SJSA1 (cell line): Measurements from ENCODE around the gene CDK5R2. TPM values are rescaled to one million over a fixed set of nuclear protein-coding genes. Genes with fewer than 3 reads are reported as not detected.
A peak's percentile ranks its signal among the peaks of the same experiment; 100 is the strongest.

ENCODE experiments used
- DNase-seq, 2 experiments: peaks; one replicate each; pipeline ENCODE4 v3.0.0-alpha.2; 2015 to 2020; ENCODE audit warnings: low spot score in 2 of 2, low read depth in 1 of 2
- H3K27ac ChIP-seq: fragments of 250-450 bp; sonication (Bioruptor Pico); 2 replicates; pipeline ENCODE4 v1.5.1; 2020; ENCODE audit warnings: mild to moderate bottlenecking, moderate library complexity
- H3K27me3 ChIP-seq: fragments of 250-450 bp; sonication (Bioruptor Pico); replicated peaks from 2 replicates; pipeline ENCODE4 v1.5.1; 2020; ENCODE audit warnings: mild to moderate bottlenecking, moderate library complexity
- H3K36me3 ChIP-seq: fragments of 250-450 bp; sonication (Bioruptor Pico); 2 replicates; pipeline ENCODE4 v1.5.1; 2020; ENCODE audit warnings: mild to moderate bottlenecking
- H3K4me1 ChIP-seq: fragments of 250-450 bp; sonication (Bioruptor Pico); replicated peaks from 2 replicates; pipeline ENCODE4 v1.6.1; 2021; ENCODE audit warnings: mild to moderate bottlenecking
- H3K4me3 ChIP-seq: fragments of 250-450 bp; sonication (Bioruptor Pico); 2 replicates; pipeline ENCODE4 v1.5.1; 2020; ENCODE audit warnings: mild to moderate bottlenecking
- H3K9me3 ChIP-seq: fragments of 250-450 bp; sonication (Bioruptor Pico); replicated peaks from 2 replicates; pipeline ENCODE4 v1.5.1; 2020; ENCODE audit warnings: mild to moderate bottlenecking
- total RNA-seq: library from RNA; depleted of rRNA; stranded (reverse); fragments of >200 nt; shearing (Covaris generic); gene quantifications from 2 replicates; pipeline ENCODE4 v1.2.3, GENCODE V29; 2014

CDK5R2 gene
- total RNA-seq, 1 experiment from 2014 or later, result not detected

DNA sequence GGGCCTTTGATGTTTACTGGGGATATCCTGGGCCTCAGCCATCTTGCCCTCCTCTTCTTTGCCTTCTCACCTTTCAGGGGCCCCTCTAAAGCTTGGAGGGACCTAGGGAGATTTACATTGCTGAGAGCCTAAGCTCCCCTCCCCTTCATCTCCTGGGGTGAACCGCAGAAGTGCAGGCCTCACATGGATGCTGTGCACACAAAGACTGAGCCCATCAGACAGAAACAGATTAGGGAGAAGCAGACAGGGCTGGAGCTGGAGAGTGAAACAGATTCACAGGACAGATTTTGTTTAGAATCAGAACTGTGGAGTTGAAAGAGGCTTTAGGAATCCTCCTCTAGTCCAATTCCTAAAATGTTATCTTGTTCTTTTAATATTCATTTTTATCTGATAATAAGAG is 3.4 kb upstream of the CDK5R2 start:
- DNase-seq, result no peak
- Histone ChIP-seq H3K27me3 (peaks cover 46% of the 10 kb centered on the region), H3K36me3 (no peaks in the 10 kb centered on the region), H3K4me3 (no peak overlapping the region), H3K4me1 (peaks cover 10% of the 10 kb centered on the region), H3K27ac (no peak overlapping the region), H3K9me3 (no peaks in the 10 kb centered on the region)

DNA sequence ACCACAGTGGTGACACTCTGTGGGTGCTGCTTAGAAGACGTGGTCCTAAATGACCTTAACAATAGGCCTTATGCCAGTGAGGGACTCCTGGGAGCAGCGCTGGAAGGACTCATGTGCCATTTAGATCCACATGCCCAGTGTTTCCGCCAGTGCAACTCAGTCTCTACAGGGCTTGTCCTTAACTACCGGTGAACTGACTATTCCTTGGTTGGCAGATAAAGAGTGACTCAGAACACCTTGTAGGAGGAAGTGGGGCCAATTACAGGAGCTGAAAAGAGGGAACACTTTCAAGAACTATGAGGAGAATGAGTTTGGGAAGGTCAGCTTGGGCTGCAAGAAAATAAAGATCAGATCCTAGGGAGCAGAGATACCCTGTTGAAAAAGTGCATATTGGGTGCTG is 1.8 kb upstream of the CDK5R2 start:
- Histone ChIP-seq H3K4me3 (no peak overlapping the region), H3K27ac (no peak overlapping the region), H3K4me1 (peaks cover 10% of the 10 kb centered on the region), H3K36me3 (no peaks in the 10 kb centered on the region), H3K9me3 (no peaks in the 10 kb centered on the region), H3K27me3 (peaks cover 59% of the 10 kb centered on the region)
- DNase-seq, result no peak

DNA sequence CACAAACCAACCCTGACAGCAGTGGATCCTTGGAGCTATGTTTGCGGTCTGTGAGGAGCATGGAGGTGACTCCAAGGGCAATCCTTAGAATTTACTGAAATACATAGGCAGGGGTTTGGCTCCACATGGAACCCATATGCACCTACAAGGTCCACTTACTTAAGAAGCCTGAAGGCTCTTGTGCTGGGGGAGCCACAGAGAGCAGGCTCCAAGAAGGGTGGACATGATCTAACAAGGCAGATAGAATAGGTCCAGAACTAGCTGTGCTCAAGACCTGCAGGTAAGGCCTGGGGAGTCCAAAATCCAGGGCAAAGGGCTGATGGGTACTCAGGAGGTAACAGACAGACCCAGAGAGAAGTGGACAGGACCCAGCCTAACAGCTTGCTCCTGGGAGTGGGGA is 1.2 kb upstream of the CDK5R2 start:
- DNase-seq, result no peak

DNA sequence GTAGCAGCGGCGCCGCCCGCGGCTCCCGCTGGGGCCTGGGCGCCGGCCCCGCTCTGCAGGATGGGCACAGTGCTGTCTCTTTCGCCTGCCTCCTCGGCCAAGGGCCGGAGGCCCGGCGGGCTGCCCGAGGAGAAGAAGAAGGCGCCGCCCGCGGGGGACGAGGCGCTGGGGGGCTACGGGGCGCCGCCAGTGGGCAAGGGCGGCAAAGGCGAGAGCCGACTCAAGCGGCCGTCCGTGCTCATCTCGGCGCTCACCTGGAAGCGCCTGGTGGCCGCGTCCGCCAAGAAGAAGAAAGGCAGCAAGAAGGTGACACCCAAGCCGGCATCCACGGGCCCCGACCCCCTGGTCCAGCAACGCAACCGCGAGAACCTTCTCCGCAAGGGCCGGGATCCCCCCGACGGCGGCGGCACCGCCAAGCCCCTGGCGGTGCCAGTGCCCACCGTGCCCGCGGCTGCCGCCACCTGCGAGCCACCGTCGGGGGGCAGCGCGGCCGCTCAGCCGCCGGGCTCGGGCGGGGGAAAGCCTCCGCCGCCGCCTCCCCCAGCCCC is 369 bp downstream of the CDK5R2 start:
- peaks cover 10% of the 10 kb centered on the region for H3K4me1 ChIP-seq
- no peaks in the 10 kb centered on the region for H3K9me3 ChIP-seq
- DNase-seq, result no peak
- H3K4me3 ChIP-seq, result peak overlapping the region; percentile 26
- H3K27me3 ChIP-seq, result peaks cover 73% of the 10 kb centered on the region
- no peaks in the 10 kb centered on the region for H3K36me3 ChIP-seq
- H3K27ac ChIP-seq, result no peak overlapping the region

More for the DNA sequence above, 1.2 kb upstream of the CDK5R2 start:
- Histone ChIP-seq H3K9me3 (no peaks in the 10 kb centered on the region), H3K36me3 (no peaks in the 10 kb centered on the region), H3K4me1 (peaks cover 10% of the 10 kb centered on the region), H3K27me3 (peaks cover 65% of the 10 kb centered on the region), H3K27ac (no peak overlapping the region), H3K4me3 (no peak overlapping the region)

DNA sequence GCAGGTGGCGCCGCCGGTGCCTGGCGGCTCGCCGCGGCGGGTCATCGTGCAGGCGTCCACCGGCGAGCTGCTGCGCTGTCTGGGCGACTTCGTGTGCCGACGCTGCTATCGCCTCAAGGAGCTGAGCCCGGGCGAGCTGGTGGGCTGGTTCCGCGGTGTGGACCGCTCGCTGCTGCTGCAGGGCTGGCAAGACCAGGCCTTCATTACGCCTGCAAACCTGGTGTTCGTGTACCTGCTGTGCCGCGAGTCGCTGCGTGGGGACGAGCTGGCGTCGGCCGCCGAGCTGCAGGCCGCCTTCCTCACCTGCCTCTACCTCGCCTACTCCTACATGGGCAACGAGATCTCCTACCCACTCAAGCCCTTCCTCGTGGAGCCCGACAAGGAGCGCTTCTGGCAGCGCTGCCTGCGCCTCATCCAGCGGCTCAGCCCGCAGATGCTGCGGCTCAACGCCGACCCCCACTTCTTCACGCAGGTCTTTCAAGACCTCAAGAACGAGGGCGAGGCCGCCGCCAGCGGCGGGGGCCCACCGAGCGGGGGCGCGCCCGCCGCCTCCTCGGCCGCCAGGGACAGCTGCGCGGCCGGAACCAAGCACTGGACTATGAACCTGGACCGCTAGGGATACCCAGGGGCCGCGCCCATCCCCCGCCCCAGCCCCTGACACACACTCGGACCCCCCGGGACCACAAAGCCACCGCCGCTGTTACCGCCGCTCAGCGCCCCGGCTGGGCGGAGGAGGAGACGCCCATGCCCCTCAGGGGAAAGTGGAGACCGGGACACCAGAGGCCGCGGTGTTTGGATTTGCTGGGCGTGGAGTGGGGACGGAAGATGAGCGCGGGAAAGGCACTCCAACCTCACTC is 1.1 kb downstream of the CDK5R2 start:
- H3K27ac ChIP-seq, result no peak overlapping the region
- no peak overlapping the region for H3K4me3 ChIP-seq
- H3K36me3 ChIP-seq, result no peaks in the 10 kb centered on the region
- peaks cover 74% of the 10 kb centered on the region for H3K27me3 ChIP-seq
- H3K9me3 ChIP-seq, result no peaks in the 10 kb centered on the region
- DNase-seq, result no peak
- H3K4me1 ChIP-seq, result peaks cover 10% of the 10 kb centered on the region

DNA sequence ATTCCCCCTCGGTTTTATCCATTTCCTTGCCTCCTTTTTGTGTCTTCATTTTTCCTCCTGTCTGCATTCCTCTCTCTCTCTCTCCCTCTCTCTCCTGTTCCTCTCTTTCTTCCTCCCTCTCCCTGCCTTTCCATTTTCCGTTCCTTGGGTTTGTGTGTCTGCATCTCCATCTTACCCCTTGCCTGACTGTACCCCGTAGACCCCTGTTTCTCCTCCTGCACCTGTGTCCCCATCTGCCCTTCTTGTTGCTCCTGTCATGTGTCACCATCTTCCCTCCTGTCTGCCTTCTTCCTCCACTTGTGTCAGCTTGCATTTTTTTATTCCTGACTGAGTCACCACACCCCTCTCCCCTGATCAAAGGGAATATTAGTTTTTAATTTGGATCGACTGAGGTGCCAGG is 1.8 kb downstream of the CDK5R2 start:
- no peak overlapping the region for H3K4me3 ChIP-seq
- H3K27me3 ChIP-seq, result peaks cover 78% of the 10 kb centered on the region
- H3K36me3 ChIP-seq, result no peaks in the 10 kb centered on the region
- H3K9me3 ChIP-seq, result no peaks in the 10 kb centered on the region
- H3K27ac ChIP-seq, result no peak overlapping the region
- H3K4me1 ChIP-seq, result peaks cover 10% of the 10 kb centered on the region
- DNase-seq, result no peak

DNA sequence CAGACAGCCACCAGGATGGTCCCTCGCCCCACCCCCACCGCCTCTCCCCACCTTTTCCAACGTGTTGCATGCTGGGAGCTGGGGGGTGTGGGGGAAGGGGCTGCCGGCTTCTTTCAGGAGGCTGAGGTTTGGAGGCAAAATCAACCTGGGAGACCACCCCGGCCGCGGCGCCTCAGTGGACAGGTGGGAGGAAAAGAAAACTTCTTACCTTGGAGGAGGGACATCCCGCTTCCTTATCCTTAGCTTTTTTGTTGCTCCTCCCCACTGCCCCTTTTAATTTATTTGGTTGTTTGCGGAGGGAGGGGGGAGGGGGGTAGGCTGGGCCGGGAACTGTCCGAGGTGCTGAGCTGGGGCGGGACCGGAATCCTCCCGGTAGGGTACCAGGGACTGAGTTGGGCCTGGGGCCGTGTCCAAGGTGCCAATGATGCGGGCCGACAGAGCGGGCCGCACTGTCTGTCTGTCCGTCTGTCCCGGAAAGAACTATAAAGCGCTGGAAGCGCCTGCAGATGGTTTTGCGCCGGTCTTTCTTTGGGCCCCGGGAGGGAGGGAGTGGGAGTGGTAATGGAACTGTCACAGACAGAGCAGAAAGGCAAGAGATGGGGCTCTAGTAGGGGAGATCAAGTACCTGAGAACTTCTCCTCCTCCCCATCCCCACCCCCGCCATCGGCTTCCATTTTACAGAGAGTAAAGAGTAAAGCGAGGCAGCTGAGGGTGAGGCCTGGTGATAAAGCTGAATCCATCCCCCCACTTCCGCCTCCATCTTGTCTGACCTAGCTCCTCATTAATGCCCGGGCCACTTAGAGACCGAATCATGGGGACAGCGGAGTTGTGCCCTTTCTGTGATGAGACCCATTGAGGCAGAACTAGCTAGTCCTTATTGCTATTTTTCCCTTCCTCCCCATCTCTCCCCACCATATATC is 2.4 kb downstream of the CDK5R2 start:
- Histone ChIP-seq H3K27ac (no peak overlapping the region), H3K4me3 (no peak overlapping the region), H3K27me3 (peaks cover 74% of the 10 kb centered on the region), H3K9me3 (no peaks in the 10 kb centered on the region), H3K4me1 (peaks cover 10% of the 10 kb centered on the region), H3K36me3 (no peaks in the 10 kb centered on the region)
- no peak for DNase-seq

DNA sequence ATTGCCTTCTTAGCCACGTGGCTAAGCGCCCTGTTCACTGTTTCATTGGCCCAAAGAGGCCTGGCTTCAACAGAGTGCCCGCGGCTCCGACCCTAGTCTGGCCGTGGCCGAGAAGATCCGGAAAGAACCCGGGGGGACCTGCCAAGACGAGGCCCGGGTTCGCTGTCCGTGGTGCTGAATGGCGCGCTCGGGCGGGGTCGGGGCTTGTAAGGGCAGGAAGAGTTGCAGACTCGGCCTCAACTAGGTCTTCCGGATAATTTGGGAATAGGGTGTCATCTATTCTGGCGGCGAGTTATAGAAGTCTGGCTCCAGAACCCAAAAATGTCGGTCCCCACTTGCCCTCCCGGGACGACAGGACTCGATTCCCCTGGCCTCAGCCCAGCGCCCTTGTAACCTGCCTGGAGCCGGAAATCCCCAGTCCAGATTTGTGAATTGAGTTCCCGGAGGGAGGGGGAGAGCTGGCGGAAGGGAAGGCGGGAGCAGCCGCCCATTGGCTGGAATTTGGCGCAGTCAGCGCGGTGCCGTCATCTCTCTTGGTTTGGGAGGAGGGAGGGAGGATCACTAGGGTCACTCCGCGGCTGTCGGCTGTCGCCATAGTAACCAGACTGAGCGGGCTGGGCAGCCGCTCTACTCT is 3.5 kb downstream of the CDK5R2 start:
- peaks cover 10% of the 10 kb centered on the region for H3K4me1 ChIP-seq
- no peak overlapping the region for H3K4me3 ChIP-seq
- H3K9me3 ChIP-seq, result no peaks in the 10 kb centered on the region
- no peaks in the 10 kb centered on the region for H3K36me3 ChIP-seq
- DNase-seq, result peak; percentile 24 to 59
- peaks cover 70% of the 10 kb centered on the region for H3K27me3 ChIP-seq
- H3K27ac ChIP-seq, result no peak overlapping the region

DNA sequence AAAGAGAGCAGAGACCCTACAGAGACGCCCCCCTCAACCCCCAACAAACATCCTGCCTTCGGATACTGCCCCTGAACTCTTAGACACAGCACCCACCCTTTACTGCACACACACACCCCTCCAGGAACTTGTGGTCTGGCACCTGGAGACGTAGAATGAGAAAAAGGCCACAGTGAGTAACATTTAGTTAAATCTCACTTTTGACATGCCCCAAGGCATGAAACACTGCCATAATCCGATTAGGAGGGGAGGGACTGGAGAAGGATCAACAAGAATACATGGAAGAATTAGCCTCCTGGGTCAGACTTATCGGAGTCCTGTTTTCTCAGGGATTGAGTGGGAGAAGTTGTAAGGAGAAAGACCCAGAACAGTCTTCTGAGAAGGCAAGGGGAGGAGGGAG is 4.1 kb downstream of the CDK5R2 start:
- Histone ChIP-seq H3K27me3 (peaks cover 70% of the 10 kb centered on the region), H3K4me3 (no peak overlapping the region), H3K9me3 (no peaks in the 10 kb centered on the region), H3K36me3 (no peaks in the 10 kb centered on the region), H3K27ac (no peak overlapping the region), H3K4me1 (peaks cover 10% of the 10 kb centered on the region)
- no peak for DNase-seq

DNA sequence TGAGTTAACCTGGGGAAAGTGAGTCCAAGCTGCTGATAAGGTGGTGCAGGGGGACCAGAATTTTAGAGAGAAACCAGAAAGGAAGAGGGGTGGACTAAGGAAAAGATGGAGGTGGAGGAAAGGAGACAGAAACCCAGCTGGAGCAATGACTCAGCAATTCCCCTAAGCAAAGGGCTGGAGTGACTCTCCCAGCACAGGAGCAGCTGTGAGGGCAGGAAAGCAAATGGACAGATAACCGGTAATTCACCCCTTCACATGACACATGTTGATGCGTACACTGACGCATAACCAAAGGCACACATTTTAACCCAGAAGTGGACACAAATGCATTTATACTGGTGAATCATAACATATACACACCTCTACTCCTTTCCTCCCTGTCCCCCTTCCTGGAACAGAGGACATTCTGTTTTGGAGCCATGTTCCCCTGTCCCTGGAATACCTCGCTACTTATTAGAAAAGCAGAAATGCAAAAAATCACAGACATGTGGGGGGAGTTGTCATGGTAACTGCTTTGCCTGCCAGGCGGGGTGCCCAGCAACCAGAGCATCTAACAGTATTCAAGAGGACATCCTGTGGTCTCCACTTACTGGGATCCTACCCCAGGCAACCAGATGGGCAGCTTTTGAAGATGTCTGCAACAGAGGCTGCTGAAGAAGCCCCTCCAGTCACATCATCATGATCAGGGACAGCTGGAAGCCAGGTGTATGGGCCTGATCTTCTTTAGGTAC is 4.7 kb downstream of the CDK5R2 start:
- Histone ChIP-seq H3K4me3 (no peak overlapping the region), H3K27ac (no peak overlapping the region), H3K27me3 (peaks cover 67% of the 10 kb centered on the region), H3K4me1 (peaks cover 8% of the 10 kb centered on the region), H3K36me3 (no peaks in the 10 kb centered on the region), H3K9me3 (no peaks in the 10 kb centered on the region)
- DNase-seq, result no peak

DNA sequence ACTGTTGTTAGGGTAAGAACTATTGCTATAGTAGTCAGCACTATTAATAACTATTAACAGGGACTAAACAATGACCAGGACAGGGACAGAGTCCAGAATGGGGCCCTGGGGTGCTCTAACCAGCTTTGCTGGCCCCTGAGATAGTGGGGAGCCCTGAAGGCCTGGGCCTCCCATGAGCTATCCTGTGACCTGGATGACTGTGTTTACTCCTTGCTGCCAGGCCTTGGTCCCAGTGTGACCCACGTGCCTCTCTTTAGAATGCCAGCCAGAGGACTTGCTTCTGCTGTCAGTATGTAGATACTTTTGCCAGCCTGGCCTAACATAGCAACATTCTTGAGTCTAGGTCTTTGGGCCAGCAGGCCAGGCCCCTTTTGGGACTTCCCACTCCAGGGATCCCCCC is 11.4 kb downstream of the CDK5R2 start:
- Histone ChIP-seq H3K9me3 (no peaks in the 10 kb centered on the region), H3K4me3 (no peak overlapping the region), H3K27ac (no peak overlapping the region), H3K4me1 (no peaks in the 10 kb centered on the region), H3K27me3 (peaks cover 28% of the 10 kb centered on the region), H3K36me3 (no peaks in the 10 kb centered on the region)
- DNase-seq, result no peak

DNA sequence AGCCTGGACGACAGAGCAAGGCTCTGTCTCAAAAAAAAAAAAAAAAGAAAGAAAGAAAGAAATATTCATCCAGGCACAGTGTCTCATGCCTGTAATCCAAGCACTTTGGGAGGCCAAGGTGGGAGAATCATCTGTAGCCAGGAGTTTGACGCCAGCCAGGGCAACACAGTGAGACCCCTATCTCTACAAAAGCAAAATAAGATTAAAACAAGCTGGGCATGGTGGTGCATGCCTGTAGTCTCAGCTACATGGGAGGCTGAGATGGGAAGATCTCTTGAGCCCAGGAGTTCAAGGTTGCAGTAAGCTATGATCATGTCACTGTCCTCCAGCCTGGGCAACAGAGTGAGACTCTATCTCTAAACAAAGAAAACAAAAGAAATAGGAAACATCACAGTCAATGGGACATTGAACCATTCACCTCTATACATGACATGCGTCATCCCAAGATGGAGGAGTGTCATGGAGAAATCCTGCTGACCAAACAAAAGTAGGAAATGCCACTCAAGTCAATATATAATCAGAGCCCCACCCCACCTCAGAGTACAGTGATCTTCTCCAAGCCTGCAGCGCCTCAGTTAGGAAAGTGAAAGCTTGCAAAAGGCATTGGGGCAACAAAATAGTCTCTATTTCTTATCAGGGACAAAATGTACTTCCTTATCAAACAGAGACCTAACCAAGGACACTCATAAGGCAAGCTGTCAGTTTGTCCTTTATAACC is 15.8 kb downstream of the CDK5R2 start:
- H3K4me3 ChIP-seq, result no peak overlapping the region
- no peaks in the 10 kb centered on the region for H3K36me3 ChIP-seq
- no peak for DNase-seq
- no peaks in the 10 kb centered on the region for H3K9me3 ChIP-seq
- H3K27me3 ChIP-seq, result peaks cover 20% of the 10 kb centered on the region
- H3K27ac ChIP-seq, result no peak overlapping the region
- H3K4me1 ChIP-seq, result no peaks in the 10 kb centered on the region
